HepG2 (cell line): ENCODE data around the gene HSPA1A. TPM values are rescaled to one million over a fixed set of nuclear protein-coding genes. Genes with fewer than 3 reads are reported as not detected.

Experiments used
- ATF7 ChIP-seq, 2 experiments: fragments of 450-650 bp in 1 of 2; sonication (generic) in 1 of 2; formaldehyde crosslinking in 1 of 2; IDR thresholded peaks; 2 replicates each; pipeline versions ENCODE4 v1.4.0 to v1.6.1; 2016 to 2020; ENCODE audit warnings: antibody characterized with exemption in 1 of 2, mild to moderate bottlenecking in 1 of 2, missing genetic modification reagents in 1 of 2
- CREB3 ChIP-seq: sonication (generic); formaldehyde crosslinking; IDR thresholded peaks from 2 replicates; pipeline ENCODE4 v1.5.0; 2020; ENCODE audit warnings: missing genetic modification reagents
- EED ChIP-seq: sonication (generic); formaldehyde crosslinking; IDR thresholded peaks from 2 replicates; pipeline ENCODE4 v1.5.0; 2020; ENCODE audit warnings: mild to moderate bottlenecking, missing genetic modification reagents
- FOXC1 ChIP-seq: sonication (generic); formaldehyde crosslinking; IDR thresholded peaks from 2 replicates; pipeline ENCODE4 v1.8.0; 2022; ENCODE audit warnings: mild to moderate bottlenecking, missing genetic modification reagents, borderline replicate concordance
- HOXA9 ChIP-seq: sonication (generic); formaldehyde crosslinking; IDR thresholded peaks from 2 replicates; pipeline ENCODE4 v1.8.1; 2022; ENCODE audit warnings: missing genetic modification reagents, mild to moderate bottlenecking, moderate library complexity, borderline replicate concordance
- KLF11 ChIP-seq: IDR thresholded peaks from 2 replicates; pipeline ENCODE4 v1.6.1; 2016; ENCODE audit warnings: missing compliant biosample characterization
- MXD1 ChIP-seq: sonication (generic); formaldehyde crosslinking; IDR thresholded peaks from 2 replicates; pipeline ENCODE4 v1.4.0; 2020; ENCODE audit warnings: mild to moderate bottlenecking, missing genetic modification reagents
- SMC3 ChIP-seq: IDR thresholded peaks from 2 replicates; pipeline ENCODE4 v1.6.1; 2011; ENCODE audit warnings: low read length, improper control_type of control experiment
- STAT6 ChIP-seq: sonication (generic); formaldehyde crosslinking; IDR thresholded peaks from 2 replicates; pipeline ENCODE4 v1.4.0; 2020; ENCODE audit warnings: missing genetic modification reagents, mild to moderate bottlenecking, borderline replicate concordance
- WIZ ChIP-seq: sonication (generic); formaldehyde crosslinking; IDR thresholded peaks from 2 replicates; pipeline ENCODE4 v1.5.1; 2020; ENCODE audit warnings: mild to moderate bottlenecking, missing genetic modification reagents
- ZNF205 ChIP-seq: IDR thresholded peaks from 2 replicates; pipeline ENCODE4 v1.6.1; 2018; ENCODE audit warnings: missing biosample characterization, missing genetic modification reagents
- ZNF318 ChIP-seq: sonication (generic); formaldehyde crosslinking; IDR thresholded peaks from 2 replicates; pipeline ENCODE4 v1.4.0; 2020; ENCODE audit warnings: mild to moderate bottlenecking, missing genetic modification reagents
- ZNF414 ChIP-seq: sonication (generic); formaldehyde crosslinking; IDR thresholded peaks from 2 replicates; pipeline ENCODE4 v1.5.0; 2020; ENCODE audit warnings: missing genetic modification reagents
- ZNF501 ChIP-seq: sonication (generic); formaldehyde crosslinking; IDR thresholded peaks from 2 replicates; pipeline ENCODE4 v1.5.1; 2020; ENCODE audit warnings: mild to moderate bottlenecking, moderate library complexity, missing genetic modification reagents
- ZNF510 ChIP-seq: sonication (generic); formaldehyde crosslinking; IDR thresholded peaks from 2 replicates; pipeline ENCODE4 v1.4.0; 2020; ENCODE audit warnings: low read depth, mild to moderate bottlenecking, missing genetic modification reagents
- polyA plus RNA-seq, 8 experiments: library from polyadenylated mRNA; depleted of rRNA in 3 of 8; stranded (reverse) in 7 of 8; unstranded in 1 of 8; fragments of >200 nt; fragmentation: Illumina TruSeq in 4 of 8; extraction: Trizol in 4 of 8; gene quantifications; 2 replicates each; pipeline versions ENCODE4 v1.2.1 to v1.2.3, GENCODE V29; 2011 to 2016; ENCODE audit warnings: low read depth in 4 of 8, missing spikeins in 1 of 8, mixed read lengths in 1 of 8; ENCODE audit not compliant: insufficient read depth in 1 of 8
- total RNA-seq, 5 experiments: library from RNA; depleted of rRNA; stranded (reverse); fragments of >200 nt; fragmentation: Illumina TruSeq; extraction: Trizol; gene quantifications; 2 replicates each; pipeline ENCODE4 v1.2.3, GENCODE V29; 2016; ENCODE audit warnings: low read depth in 1 of 5

HSPA1A gene
- total and polyA plus RNA-seq, 2 of the 13 experiments (the other 11 are each of a cell fraction or from before 2014, with no cell fraction given) = 44.5 to 85.0 TPM

GRCh38 chr6:31806470-31807272 lies 8.7 kb upstream of the HSPA1A start, which contains the start of gene LSM2 (continued):
- TF ChIP-seq ZNF414 (CRISPR knock-in tag) = peak; percentile 66; the same call in 1 of the 2 replicates
- TF ChIP-seq EED (CRISPR knock-in tag) = no peak
- TF ChIP-seq WIZ (CRISPR knock-in tag) = peak; percentile 85
- peak; percentile 98 for TF ChIP-seq ZNF510
- peak; percentile 58; the same call in 1 of the 2 replicates for TF ChIP-seq ZNF205 (CRISPR knock-in tag)
- peak; percentile 61; the same call in 1 of the 2 replicates for TF ChIP-seq FOXC1 (CRISPR knock-in tag)
- no peak; the same call in 1 of the 2 replicates for TF ChIP-seq STAT6 (CRISPR knock-in tag)
- no peak for TF ChIP-seq SMC3
- no peak for TF ChIP-seq KLF11
- TF ChIP-seq CREB3 = peak; percentile 94
- TF ChIP-seq ZNF318 (CRISPR knock-in tag) = peak; percentile 84; the same call in 1 of the 2 replicates
- peak; percentile 88; the same call in 1 of the 2 replicates for TF ChIP-seq MXD1 (CRISPR knock-in tag)
- no peak for TF ChIP-seq HOXA9 (CRISPR knock-in tag)
- TF ChIP-seq ATF7 (IDR thresholded peaks at IDR 0.05) = no peak
- peak; percentile 83 for TF ChIP-seq ATF7 (CRISPR knock-in tag; IDR thresholded peaks at IDR 0.05)
- TF ChIP-seq ZNF501 (CRISPR knock-in tag) = peak; percentile 98
